ENCODE results near the gene LSM7. TPM values are rescaled to one million over a fixed set of nuclear protein-coding genes. Genes with fewer than 3 reads are reported as not detected.
A peak's percentile ranks its signal among the peaks of the same experiment; 100 is the strongest.

Gene LSM7
- total RNA-seq, 4 donors from 2014 or later, result 59.8 to 152 (median 109) TPM

DNA sequence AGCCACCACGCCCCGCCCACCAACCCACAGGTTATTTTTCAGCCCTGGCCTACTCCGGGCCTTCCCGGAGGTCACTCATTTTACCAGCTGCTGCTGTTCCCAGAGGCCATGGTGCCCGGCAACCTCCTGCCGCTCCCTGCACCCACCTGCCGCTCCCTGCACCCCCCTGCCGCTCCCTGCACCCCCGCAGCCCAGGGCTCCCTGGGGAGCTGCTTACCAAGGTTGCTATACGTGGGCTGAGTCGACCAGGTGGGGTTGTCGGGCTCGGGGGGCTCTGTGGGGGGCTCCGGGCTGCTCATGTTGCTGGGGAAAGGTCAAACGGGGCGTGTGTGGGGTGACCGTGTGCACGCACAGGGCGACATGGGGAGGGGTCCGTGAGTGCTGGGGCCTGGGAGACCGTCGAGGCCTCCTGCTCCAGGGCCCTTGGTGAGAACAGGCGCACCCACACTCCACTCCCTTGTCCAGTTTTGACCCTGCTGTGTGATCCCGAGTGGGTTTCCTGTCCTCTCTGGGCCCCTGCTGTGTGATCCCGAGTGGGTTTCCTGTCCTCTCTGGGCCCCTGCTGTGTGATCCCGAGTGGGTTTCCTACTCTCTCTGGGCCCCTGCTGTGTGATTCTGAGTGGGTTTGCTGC, 47.6 kb downstream of the LSM7 start:
- no peaks in the 10 kb centered on the region for H3K36me3 ChIP-seq
- H3K4me1 ChIP-seq, result peaks cover 0 to 24% (median 8%) of the 10 kb centered on the region in 4 donors
- TF ChIP-seq, protein P1, sequence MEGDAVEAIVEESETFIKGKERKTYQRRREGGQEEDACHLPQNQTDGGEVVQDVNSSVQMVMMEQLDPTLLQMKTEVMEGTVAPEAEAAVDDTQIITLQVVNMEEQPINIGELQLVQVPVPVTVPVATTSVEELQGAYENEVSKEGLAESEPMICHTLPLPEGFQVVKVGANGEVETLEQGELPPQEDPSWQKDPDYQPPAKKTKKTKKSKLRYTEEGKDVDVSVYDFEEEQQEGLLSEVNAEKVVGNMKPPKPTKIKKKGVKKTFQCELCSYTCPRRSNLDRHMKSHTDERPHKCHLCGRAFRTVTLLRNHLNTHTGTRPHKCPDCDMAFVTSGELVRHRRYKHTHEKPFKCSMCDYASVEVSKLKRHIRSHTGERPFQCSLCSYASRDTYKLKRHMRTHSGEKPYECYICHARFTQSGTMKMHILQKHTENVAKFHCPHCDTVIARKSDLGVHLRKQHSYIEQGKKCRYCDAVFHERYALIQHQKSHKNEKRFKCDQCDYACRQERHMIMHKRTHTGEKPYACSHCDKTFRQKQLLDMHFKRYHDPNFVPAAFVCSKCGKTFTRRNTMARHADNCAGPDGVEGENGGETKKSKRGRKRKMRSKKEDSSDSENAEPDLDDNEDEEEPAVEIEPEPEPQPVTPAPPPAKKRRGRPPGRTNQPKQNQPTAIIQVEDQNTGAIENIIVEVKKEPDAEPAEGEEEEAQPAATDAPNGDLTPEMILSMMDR (IDR thresholded peaks at IDR 0.05), result no peak
- TF ChIP-seq POLR2A (IDR thresholded peaks at IDR 0.05), result no peak
- no peak for DNase-seq
- no peak overlapping the region for H3K4me3 ChIP-seq
- no peaks in the 10 kb centered on the region for H3K9me3 ChIP-seq
- H3K27ac ChIP-seq, result no peak overlapping the region
- no peaks in the 10 kb centered on the region for H3K27me3 ChIP-seq

DNA sequence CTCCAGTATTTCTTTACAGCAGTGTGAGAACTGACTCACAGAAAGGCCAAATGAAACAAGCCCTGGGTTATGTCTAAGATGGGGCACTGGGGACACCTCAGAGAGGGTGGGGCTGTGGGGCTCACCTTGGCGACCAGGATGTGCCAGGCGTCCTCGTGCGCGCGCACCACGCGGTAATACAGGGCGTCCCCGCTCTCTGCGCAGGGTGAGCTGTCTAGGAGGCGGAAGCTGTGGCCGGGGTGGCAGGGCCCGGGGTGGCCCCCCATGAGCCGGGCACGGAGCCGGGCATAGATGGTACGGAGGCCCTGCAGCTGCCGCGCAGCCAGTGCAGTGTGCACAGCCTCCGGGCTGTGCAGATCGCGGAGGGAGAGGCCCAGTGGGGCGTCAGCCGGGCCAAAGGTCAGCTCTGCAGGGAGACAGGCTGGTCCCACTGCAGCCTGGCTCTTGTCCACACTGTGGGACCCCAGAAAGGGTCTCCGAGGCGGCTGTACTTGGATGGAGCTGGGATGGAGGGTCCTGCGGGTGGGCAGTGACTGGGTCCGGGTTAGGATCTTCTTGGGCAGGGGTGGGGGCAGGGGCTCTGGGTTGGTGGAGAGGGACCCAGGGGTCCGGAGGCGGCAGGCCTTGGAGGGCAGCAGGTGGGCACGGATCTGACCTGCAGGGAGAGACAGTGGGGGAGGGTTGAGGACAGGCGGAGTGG, 49.8 kb downstream of the LSM7 start:
- peak in 2 of 3 donors; percentile 80 to 88 for DNase-seq
- Histone ChIP-seq H3K27ac (peak overlapping the region in 2 of 4 donors; percentile 55 to 66), H3K4me1 (peaks cover 4 to 41% (median 18%) of the 10 kb centered on the region in 4 donors), H3K36me3 (no peaks in the 10 kb centered on the region), H3K9me3 (no peaks in the 10 kb centered on the region), H3K27me3 (no peaks in the 10 kb centered on the region), H3K4me3 (peak overlapping the region in 1 of 4 donors; percentile 19)
- TF ChIP-seq POLR2A (IDR thresholded peaks at IDR 0.05), result no peak
- TF ChIP-seq, protein P1 (IDR thresholded peaks at IDR 0.05), result no peak

DNA sequence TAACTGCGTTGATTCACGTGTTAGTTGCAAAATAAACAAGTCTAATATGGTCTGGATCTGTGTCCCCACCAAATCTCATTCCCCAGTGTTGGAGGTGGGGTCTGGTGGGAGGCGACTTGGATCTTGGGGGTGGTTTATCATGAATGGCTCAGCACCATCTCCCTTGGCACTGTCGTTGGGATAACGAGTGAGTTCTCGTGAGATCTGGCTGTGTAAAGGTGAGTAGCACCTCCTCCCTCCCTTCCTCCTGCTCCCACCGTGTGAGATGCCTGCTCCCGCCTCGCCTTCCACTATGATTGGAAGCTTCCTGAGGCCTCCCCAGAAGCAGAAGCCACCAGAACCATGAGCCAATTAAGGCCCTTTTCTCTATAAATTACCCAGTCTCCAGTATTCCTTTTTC, 51.2 kb downstream of the LSM7 start:
- H3K9me3 ChIP-seq, result no peaks in the 10 kb centered on the region
- H3K36me3 ChIP-seq, result peaks cover 0 to 8% (median 0%) of the 10 kb centered on the region in 3 donors
- H3K27ac ChIP-seq, result peak overlapping the region in 1 of 4 donors; percentile 6
- peaks cover 7 to 47% (median 30%) of the 10 kb centered on the region in 4 donors for H3K4me1 ChIP-seq
- DNase-seq, result no peak
- H3K4me3 ChIP-seq, result no peak overlapping the region
- H3K27me3 ChIP-seq, result no peaks in the 10 kb centered on the region
- TF ChIP-seq POLR2A (IDR thresholded peaks at IDR 0.05), result no peak
- TF ChIP-seq, protein P1 (IDR thresholded peaks at IDR 0.05), result no peak

DNA sequence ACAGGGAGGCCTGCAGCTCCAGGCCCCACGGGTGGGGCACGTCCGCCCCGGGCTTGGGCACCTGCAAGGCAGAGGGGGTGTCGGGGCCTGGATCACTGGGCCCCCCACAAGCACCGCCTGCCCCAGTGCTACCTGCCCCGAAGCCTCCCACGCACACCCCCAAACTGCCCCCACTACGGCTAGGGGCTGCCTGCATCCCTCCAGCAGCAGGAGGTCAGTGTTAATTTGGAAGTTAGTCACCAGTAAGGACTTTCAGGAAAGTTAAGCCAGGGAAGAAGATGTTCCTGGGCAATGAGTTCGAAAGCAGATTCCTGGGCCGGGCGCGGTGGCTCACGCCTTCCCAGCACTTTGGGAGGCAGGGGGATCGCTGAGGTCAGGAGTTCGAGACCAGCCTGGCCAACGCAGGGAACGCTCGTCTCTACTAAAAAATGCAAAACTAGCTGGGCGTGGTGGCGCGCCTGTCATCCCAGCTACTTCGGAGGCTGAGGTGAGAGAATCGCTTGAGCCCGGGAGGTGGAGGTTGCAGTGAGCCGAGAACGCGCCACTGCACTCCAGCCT, 51.9 kb downstream of the LSM7 start:
- Histone ChIP-seq H3K9me3 (no peaks in the 10 kb centered on the region), H3K4me1 (peaks cover 7 to 51% (median 31%) of the 10 kb centered on the region in 4 donors), H3K27ac (peak overlapping the region in 3 of 4 donors; percentile 6 to 57 (median 55)), H3K4me3 (no peak overlapping the region), H3K36me3 (peaks cover 0 to 14% (median 0%) of the 10 kb centered on the region in 3 donors), H3K27me3 (no peaks in the 10 kb centered on the region)
- no peak for DNase-seq
- TF ChIP-seq, protein P1 (IDR thresholded peaks at IDR 0.05), result no peak
- no peak for TF ChIP-seq POLR2A (IDR thresholded peaks at IDR 0.05)

DNA sequence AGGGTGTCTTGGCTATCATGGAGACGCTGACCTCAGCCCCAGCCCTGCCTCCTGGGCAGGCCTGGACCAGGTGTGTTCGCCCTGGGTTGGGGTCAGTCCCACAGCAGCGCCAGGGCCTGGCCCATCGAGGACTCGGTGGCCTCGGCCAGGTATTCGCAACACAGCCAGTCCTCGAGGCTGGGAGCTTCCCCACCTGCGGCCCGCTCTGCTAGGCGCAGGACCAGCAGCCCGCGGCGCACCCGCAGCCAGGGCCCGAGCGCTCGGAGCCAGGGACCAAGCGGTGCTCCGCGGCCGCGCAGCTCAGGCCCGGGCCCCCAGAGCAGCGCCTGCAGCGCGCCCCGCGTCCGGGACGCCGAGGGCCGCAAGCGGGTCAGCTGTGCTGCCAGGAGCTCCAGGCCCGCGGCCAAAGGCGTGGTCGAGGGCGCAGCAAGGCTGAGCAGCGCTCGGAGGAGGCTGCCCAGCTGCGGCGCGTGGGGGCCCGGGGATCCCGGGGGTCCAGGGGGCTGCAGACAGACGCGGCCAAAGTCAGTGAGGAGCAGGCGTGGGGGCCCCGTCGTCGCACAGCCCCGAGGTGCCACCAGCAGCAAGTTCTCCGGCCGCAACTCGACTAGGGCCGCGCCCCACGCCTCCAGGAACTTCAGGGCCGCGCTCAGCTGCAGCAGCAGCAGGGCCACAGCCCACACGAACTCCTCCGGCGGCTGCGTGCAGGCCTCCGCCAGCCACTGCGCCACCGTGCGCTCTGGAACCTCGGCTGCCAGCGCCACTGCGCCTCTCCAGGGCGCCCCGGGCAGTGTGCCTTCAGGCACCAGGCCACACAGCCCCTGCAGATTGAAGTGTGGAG, 52.6 kb downstream of the LSM7 start:
- H3K4me1 ChIP-seq, result peaks cover 7 to 57% (median 30%) of the 10 kb centered on the region in 4 donors
- TF ChIP-seq, protein P1 (IDR thresholded peaks at IDR 0.05), result peak in 3 of 6 experiments; percentile 19 to 29 (median 22)
- TF ChIP-seq POLR2A (IDR thresholded peaks at IDR 0.05), result no peak
- H3K27me3 ChIP-seq, result no peaks in the 10 kb centered on the region
- peak overlapping the region in 3 of 4 donors; percentile 43 to 57 (median 55) for H3K27ac ChIP-seq
- H3K4me3 ChIP-seq, result no peak overlapping the region
- no peaks in the 10 kb centered on the region for H3K9me3 ChIP-seq
- DNase-seq, result peak in 1 of 3 donors; percentile 74
- H3K36me3 ChIP-seq, result peaks cover 0 to 19% (median 0%) of the 10 kb centered on the region in 3 donors
